OCI-LY3 (cell line): ENCODE results near the gene CHAF1A.

Experiments
- EZH2phosphoT487 ChIP-seq: fragments of 200-600 bp; shearing (Covaris generic); IDR thresholded peaks from 2 replicates; pipeline ENCODE4 v1.6.1; 2018; ENCODE audit warnings: antibody characterized with exemption, mixed run types, low read depth
- TF ChIP-seq, protein P1 (sequence below): fragments of 200-600, 300-600 bp; sonication (generic); IDR thresholded peaks from 2 replicates; pipeline ENCODE4 v1.5.1; 2014; ENCODE audit warnings: antibody characterized with exemption, low read length, low read depth

DNA sequence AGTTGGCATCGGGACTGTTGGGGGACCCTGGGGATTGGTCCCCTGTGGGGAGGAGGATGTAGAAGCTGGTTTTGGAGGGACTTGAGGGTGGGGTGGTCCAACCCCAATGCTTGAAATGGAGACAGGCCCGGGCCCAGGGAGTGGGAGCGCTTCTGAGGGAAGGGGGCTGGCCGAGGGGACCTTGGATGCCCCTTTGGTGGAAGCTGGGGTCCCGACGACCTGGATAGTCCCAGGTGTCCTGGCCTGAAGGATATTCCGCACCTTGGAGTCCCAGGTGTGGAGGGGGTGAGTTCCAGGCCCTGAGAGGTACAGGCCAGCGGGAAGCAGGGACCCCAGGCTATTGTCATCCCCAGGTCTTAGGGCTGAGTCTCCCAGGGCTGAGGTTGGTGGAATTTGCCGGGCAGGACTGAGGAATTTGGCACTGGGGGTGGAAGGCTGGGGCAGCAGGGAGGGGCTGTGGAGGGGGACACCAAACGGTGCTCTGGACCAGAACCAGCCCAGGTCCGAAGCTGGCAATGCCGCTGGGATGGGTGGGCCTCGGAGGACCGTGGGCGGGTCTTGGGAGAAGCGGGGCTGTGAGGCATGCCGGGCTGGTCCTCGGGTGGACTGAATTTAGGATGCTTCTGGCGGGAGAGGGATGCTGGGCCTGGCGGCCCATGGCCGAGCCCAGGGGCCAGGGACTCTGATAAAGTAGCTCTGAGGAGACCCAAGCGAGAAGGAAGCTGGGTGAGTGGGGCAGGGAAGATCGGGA lies 71.5 kb downstream of the CHAF1A start:
- TF ChIP-seq, protein P1, sequence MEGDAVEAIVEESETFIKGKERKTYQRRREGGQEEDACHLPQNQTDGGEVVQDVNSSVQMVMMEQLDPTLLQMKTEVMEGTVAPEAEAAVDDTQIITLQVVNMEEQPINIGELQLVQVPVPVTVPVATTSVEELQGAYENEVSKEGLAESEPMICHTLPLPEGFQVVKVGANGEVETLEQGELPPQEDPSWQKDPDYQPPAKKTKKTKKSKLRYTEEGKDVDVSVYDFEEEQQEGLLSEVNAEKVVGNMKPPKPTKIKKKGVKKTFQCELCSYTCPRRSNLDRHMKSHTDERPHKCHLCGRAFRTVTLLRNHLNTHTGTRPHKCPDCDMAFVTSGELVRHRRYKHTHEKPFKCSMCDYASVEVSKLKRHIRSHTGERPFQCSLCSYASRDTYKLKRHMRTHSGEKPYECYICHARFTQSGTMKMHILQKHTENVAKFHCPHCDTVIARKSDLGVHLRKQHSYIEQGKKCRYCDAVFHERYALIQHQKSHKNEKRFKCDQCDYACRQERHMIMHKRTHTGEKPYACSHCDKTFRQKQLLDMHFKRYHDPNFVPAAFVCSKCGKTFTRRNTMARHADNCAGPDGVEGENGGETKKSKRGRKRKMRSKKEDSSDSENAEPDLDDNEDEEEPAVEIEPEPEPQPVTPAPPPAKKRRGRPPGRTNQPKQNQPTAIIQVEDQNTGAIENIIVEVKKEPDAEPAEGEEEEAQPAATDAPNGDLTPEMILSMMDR = no peak
- no peak for TF ChIP-seq EZH2phosphoT487
